ENCODE measurements around the gene SGF29.
"Not testable (repeated sequence)": the region's sequence is repeated elsewhere in the genome, so short reads cannot be mapped to it uniquely, and the experiment has no call there.

Gene SGF29

GRCh38 chr16:28566233-28566925 lies 12.7 kb downstream of the SGF29 start:
- H3K9me3 ChIP-seq (ENCODE audit: control insufficient read depth, low read length); H3K36me3 ChIP-seq (ENCODE audit: control insufficient read depth, insufficient read depth, low read length); H3K27ac ChIP-seq (ENCODE audit: insufficient read depth, low read length, poor library complexity, severe bottlenecking); H3K4me1 ChIP-seq (ENCODE audit: control insufficient read depth, insufficient read depth, low read length, poor library complexity, severe bottlenecking); H3K27me3 ChIP-seq (replicated peaks; ENCODE audit: control insufficient read depth, insufficient read depth, low read length, poor library complexity, severe bottlenecking); DNase-seq; H3K4me3 ChIP-seq (ENCODE audit: insufficient read depth, low read depth, low read length, poor library complexity, severe bottlenecking): not testable (repeated sequence)

DNA sequence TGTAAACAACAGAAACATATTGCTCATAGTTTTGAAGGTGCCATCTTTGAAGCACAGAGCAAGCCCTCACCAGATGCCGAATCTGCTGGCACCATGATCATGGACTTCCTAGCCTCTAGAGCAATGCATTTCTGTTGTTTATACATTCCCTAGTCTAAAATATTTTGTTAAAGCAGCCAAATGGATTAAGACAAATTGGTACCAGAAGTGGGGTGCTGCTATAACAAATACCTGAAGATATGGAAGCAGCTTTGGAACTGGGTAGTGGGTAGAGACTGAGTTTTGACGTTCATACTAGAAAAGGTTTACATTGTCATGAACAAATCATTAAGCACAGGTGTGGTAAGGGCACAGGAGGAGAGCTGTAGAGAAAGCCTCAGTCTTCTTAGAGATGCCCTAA lies 13.6 kb downstream of the SGF29 start:
- DNase-seq: no peak
- Histone ChIP-seq H3K4me1 (ENCODE audit: control insufficient read depth, insufficient read depth, low read length, poor library complexity, severe bottlenecking) (no peaks in the 10 kb centered on the region), H3K9me3 (ENCODE audit: control insufficient read depth, low read length) (no peaks in the 10 kb centered on the region), H3K27me3 (replicated peaks; ENCODE audit: control insufficient read depth, insufficient read depth, low read length, poor library complexity, severe bottlenecking) (no peaks in the 10 kb centered on the region), H3K36me3 (ENCODE audit: control insufficient read depth, insufficient read depth, low read length) (no peaks in the 10 kb centered on the region), H3K4me3 (ENCODE audit: insufficient read depth, low read depth, low read length, poor library complexity, severe bottlenecking) (no peak overlapping the region), H3K27ac (ENCODE audit: insufficient read depth, low read length, poor library complexity, severe bottlenecking) (no peak overlapping the region)

- Histone ChIP-seq H3K4me3 (ENCODE audit: insufficient read depth, low read depth, low read length, poor library complexity, severe bottlenecking) (no peak overlapping the region), H3K9me3 (ENCODE audit: control insufficient read depth, low read length) (no peaks in the 10 kb centered on the region), H3K36me3 (ENCODE audit: control insufficient read depth, insufficient read depth, low read length) (no peaks in the 10 kb centered on the region), H3K4me1 (ENCODE audit: control insufficient read depth, insufficient read depth, low read length, poor library complexity, severe bottlenecking) (no peaks in the 10 kb centered on the region), H3K27ac (ENCODE audit: insufficient read depth, low read length, poor library complexity, severe bottlenecking) (no peak overlapping the region), H3K27me3 (replicated peaks; ENCODE audit: control insufficient read depth, insufficient read depth, low read length, poor library complexity, severe bottlenecking) (no peaks in the 10 kb centered on the region)
- DNase-seq: no peak
Observed at GRCh38 chr16:28569021-28569420, 15.3 kb downstream of the SGF29 start.

DNA sequence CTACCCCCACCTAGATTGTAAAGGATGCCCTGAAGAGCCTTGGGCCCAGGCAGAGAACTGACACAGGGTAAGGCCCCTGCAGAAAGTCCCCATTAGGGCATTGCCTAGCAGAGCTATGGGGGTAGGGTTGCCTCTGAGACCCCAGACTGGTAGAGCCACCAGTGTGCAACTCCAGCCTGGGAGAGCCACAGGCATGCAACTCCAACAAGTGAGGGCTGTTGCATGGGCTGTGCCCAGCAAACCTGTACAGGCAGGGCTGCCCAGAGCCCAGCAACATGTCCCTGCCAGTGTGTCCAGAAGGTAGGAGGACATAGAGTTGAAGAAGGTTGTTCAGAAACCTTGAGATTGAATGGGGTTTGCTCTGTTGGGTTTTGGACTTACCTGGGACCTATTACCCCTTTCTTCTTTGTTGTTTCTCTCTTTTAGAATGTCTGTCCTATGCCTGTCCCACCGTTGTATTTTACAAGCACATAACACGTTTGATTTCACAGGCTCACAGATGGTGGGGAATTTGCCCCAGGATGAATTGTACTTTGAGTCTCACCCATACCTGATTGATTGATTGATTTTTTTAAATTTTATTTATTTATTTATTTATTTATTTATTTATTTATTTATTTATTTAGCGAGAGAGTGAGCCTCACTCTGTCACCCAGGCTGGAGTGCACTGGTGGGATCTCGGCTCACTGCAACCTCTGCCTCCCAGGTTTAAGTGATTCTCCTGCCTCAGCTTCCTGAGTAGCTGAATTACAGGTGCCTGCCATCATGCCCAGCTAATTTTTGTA lies 16.4 kb downstream of the SGF29 start:
- H3K4me1 ChIP-seq (ENCODE audit: control insufficient read depth, insufficient read depth, low read length, poor library complexity, severe bottlenecking): no peaks in the 10 kb centered on the region
- H3K36me3 ChIP-seq (ENCODE audit: control insufficient read depth, insufficient read depth, low read length): no peaks in the 10 kb centered on the region

GRCh38 chr16:28572696-28573510 lies 19.2 kb downstream of the SGF29 start:
- Histone ChIP-seq H3K4me3 (ENCODE audit: insufficient read depth, low read depth, low read length, poor library complexity, severe bottlenecking) (no peak overlapping the region), H3K4me1 (ENCODE audit: control insufficient read depth, insufficient read depth, low read length, poor library complexity, severe bottlenecking) (no peaks in the 10 kb centered on the region), H3K27ac (ENCODE audit: insufficient read depth, low read length, poor library complexity, severe bottlenecking) (peak overlapping the region; percentile 37), H3K27me3 (replicated peaks; ENCODE audit: control insufficient read depth, insufficient read depth, low read length, poor library complexity, severe bottlenecking) (no peaks in the 10 kb centered on the region), H3K36me3 (ENCODE audit: control insufficient read depth, insufficient read depth, low read length) (no peaks in the 10 kb centered on the region), H3K9me3 (ENCODE audit: control insufficient read depth, low read length) (no peaks in the 10 kb centered on the region)
- DNase-seq: no peak

More for the DNA sequence above, 16.4 kb downstream of the SGF29 start:
- no peak overlapping the region for H3K27ac ChIP-seq (ENCODE audit: insufficient read depth, low read length, poor library complexity, severe bottlenecking)
- no peak overlapping the region for H3K4me3 ChIP-seq (ENCODE audit: insufficient read depth, low read depth, low read length, poor library complexity, severe bottlenecking)
- no peaks in the 10 kb centered on the region for H3K9me3 ChIP-seq (ENCODE audit: control insufficient read depth, low read length)
- DNase-seq: no peak
- no peaks in the 10 kb centered on the region for H3K27me3 ChIP-seq (replicated peaks; ENCODE audit: control insufficient read depth, insufficient read depth, low read length, poor library complexity, severe bottlenecking)

GRCh38 chr16:28573738-28574718 lies 20.3 kb downstream of the SGF29 start:
- H3K27ac ChIP-seq (ENCODE audit: insufficient read depth, low read length, poor library complexity, severe bottlenecking): no peak overlapping the region
- no peak overlapping the region for H3K4me3 ChIP-seq (ENCODE audit: insufficient read depth, low read depth, low read length, poor library complexity, severe bottlenecking)
- H3K36me3 ChIP-seq (ENCODE audit: control insufficient read depth, insufficient read depth, low read length): no peaks in the 10 kb centered on the region
- H3K4me1 ChIP-seq (ENCODE audit: control insufficient read depth, insufficient read depth, low read length, poor library complexity, severe bottlenecking): no peaks in the 10 kb centered on the region
- DNase-seq: no peak
- no peaks in the 10 kb centered on the region for H3K27me3 ChIP-seq (replicated peaks; ENCODE audit: control insufficient read depth, insufficient read depth, low read length, poor library complexity, severe bottlenecking)
- no peaks in the 10 kb centered on the region for H3K9me3 ChIP-seq (ENCODE audit: control insufficient read depth, low read length)

- Histone ChIP-seq H3K36me3 (ENCODE audit: control insufficient read depth, insufficient read depth, low read length) (no peaks in the 10 kb centered on the region), H3K4me3 (ENCODE audit: insufficient read depth, low read depth, low read length, poor library complexity, severe bottlenecking) (no peak overlapping the region), H3K9me3 (ENCODE audit: control insufficient read depth, low read length) (no peaks in the 10 kb centered on the region), H3K27ac (ENCODE audit: insufficient read depth, low read length, poor library complexity, severe bottlenecking) (no peak overlapping the region), H3K4me1 (ENCODE audit: control insufficient read depth, insufficient read depth, low read length, poor library complexity, severe bottlenecking) (no peaks in the 10 kb centered on the region), H3K27me3 (replicated peaks; ENCODE audit: control insufficient read depth, insufficient read depth, low read length, poor library complexity, severe bottlenecking) (no peaks in the 10 kb centered on the region)
- DNase-seq: no peak
Observed at GRCh38 chr16:28574925-28575324, 21.2 kb downstream of the SGF29 start.

DNA sequence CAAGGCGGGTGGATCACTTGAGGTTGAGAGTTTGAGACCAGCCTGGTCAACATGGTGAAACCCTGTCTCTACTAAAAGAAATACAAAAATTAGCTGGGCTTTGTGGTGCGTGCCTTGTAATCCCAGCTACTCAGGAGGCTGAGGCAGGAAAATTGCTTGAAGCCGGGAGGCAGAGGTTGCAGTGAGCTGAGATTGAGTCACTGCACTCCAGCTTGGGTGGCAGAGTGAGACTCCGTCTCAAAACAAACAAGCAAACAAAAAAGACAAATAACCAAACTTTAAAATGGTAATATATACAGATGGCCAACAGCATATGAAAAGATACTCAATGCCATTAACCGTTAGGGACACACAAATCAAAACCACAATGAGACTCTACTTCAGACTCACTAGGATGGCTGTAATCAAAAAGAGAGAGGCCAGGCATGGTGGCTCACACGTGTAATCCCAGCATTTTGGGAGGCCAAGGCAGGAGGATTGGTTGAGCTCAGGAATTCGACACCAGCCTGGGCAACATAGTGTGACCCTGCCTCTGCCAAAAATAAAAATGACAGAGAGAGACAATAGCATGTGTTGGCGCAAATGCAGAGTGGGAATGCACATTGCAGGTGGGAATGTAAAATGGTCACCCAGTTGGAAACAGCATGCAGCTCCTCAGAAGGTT lies 21.9 kb downstream of the SGF29 start:
- Histone ChIP-seq H3K4me1 (ENCODE audit: control insufficient read depth, insufficient read depth, low read length, poor library complexity, severe bottlenecking) (no peaks in the 10 kb centered on the region), H3K36me3 (ENCODE audit: control insufficient read depth, insufficient read depth, low read length) (no peaks in the 10 kb centered on the region), H3K27me3 (replicated peaks; ENCODE audit: control insufficient read depth, insufficient read depth, low read length, poor library complexity, severe bottlenecking) (no peaks in the 10 kb centered on the region), H3K4me3 (ENCODE audit: insufficient read depth, low read depth, low read length, poor library complexity, severe bottlenecking) (no peak overlapping the region), H3K9me3 (ENCODE audit: control insufficient read depth, low read length) (no peaks in the 10 kb centered on the region), H3K27ac (ENCODE audit: insufficient read depth, low read length, poor library complexity, severe bottlenecking) (no peak overlapping the region)
- no peak for DNase-seq

DNA sequence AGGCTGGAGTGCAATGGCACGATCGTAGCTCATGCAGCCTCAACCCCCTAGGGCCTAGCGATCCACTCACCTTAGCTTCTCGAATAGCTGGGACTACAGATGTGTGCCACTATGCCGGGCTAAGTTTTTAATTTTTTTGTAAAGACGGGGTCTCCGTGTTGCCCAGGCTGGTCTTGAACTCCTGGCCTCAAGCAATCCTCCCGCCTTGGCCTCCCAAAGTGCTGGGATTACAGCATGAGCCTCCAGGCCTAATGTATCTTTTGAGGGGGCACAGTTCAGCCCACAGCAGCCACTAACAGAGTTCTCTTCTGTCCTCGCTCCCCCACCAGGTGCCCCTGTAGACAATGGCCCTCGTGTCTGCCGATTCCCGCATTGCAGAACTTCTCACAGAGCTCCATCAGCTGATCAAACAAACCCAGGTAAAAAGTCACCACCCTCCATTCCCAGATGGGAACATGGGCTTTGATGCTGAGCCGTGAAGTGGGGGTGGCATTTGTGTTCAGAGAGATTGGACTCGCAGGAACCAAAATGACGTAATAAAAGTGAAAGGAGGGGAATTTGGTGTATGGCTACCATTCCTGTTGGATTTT lies 27.1 kb downstream of the SGF29 start:
- no peak for DNase-seq
- no peaks in the 10 kb centered on the region for H3K27me3 ChIP-seq (replicated peaks; ENCODE audit: control insufficient read depth, insufficient read depth, low read length, poor library complexity, severe bottlenecking)
- peaks cover 30% of the 10 kb centered on the region for H3K36me3 ChIP-seq (ENCODE audit: control insufficient read depth, insufficient read depth, low read length)

More for the DNA sequence above, 27.1 kb downstream of the SGF29 start:
- no peak overlapping the region for H3K27ac ChIP-seq (ENCODE audit: insufficient read depth, low read length, poor library complexity, severe bottlenecking)
- H3K4me1 ChIP-seq (ENCODE audit: control insufficient read depth, insufficient read depth, low read length, poor library complexity, severe bottlenecking): no peaks in the 10 kb centered on the region
- H3K9me3 ChIP-seq (ENCODE audit: control insufficient read depth, low read length): no peaks in the 10 kb centered on the region
- H3K4me3 ChIP-seq (ENCODE audit: insufficient read depth, low read depth, low read length, poor library complexity, severe bottlenecking): no peak overlapping the region

Measured in effector memory CD4-positive, alpha-beta T cell (primary cell).